Measurements from ENCODE around the gene CYSRT1.

CYSRT1 gene

DNA sequence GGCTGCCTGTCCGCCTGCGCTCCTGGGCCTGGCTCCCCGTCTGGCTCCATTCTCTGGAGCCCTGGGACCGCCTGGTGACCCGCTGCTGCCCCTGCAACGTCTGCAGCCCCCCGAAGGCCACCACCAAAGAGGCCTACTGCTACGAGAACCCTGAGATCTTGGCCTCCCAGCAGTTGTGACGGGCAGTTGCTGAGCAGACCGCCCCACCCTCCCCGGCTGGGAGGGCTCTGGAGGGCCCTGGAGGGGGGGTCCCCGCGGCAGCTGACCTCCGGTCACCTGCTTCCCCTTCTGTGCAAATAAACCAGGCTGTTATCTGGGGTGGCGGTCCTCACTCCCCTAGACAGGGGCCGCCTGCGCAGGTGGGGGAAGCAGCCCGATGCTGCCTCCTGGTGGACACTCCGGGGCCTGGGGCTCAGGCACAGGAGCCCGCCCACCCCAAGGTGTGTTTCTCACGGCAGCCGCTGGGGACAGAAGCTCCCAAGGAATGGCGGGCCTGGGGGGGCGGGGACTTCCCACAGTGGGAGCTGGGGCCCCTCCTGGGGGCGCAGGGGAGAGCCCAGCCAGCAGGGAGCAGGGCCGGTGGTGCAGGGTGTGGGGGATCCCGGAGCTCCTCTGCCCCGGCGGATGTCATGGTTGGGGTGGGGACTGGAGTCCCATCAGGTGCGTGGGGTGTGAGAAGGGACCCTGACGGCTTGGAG, 11.4 kb downstream of the CYSRT1 start:
- no peak for TF ChIP-seq CEBPB (IDR thresholded peaks at IDR 0.05)
- TF ChIP-seq EP300 (IDR thresholded peaks at IDR 0.05; ENCODE audit: borderline replicate concordance): no peak
- TF ChIP-seq, protein P1, sequence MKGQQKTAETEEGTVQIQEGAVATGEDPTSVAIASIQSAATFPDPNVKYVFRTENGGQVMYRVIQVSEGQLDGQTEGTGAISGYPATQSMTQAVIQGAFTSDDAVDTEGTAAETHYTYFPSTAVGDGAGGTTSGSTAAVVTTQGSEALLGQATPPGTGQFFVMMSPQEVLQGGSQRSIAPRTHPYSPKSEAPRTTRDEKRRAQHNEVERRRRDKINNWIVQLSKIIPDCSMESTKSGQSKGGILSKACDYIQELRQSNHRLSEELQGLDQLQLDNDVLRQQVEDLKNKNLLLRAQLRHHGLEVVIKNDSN (IDR thresholded peaks at IDR 0.05): no peak
- TF ChIP-seq ZBTB7A (IDR thresholded peaks at IDR 0.05; ENCODE audit: low read depth): peak; percentile 97
- peak; percentile 16; the same call in 1 of the 2 replicates for TF ChIP-seq TCF12 (IDR thresholded peaks at IDR 0.05; ENCODE audit: low read depth)
- TF ChIP-seq NFIC (IDR thresholded peaks at IDR 0.05): no peak
- peak; percentile 83 for TF ChIP-seq YY1 (IDR thresholded peaks at IDR 0.05; ENCODE audit: low read depth)
- no peak; the same call in 1 of the 2 replicates for TF ChIP-seq TAF1 (IDR thresholded peaks at IDR 0.05; ENCODE audit: low read depth)
- TF ChIP-seq EGR1 (IDR thresholded peaks at IDR 0.05): peak; percentile 41
- peak; percentile 32; the same call in 1 of the 2 replicates for TF ChIP-seq TEAD4 (IDR thresholded peaks at IDR 0.05)
- TF ChIP-seq, protein P2, sequence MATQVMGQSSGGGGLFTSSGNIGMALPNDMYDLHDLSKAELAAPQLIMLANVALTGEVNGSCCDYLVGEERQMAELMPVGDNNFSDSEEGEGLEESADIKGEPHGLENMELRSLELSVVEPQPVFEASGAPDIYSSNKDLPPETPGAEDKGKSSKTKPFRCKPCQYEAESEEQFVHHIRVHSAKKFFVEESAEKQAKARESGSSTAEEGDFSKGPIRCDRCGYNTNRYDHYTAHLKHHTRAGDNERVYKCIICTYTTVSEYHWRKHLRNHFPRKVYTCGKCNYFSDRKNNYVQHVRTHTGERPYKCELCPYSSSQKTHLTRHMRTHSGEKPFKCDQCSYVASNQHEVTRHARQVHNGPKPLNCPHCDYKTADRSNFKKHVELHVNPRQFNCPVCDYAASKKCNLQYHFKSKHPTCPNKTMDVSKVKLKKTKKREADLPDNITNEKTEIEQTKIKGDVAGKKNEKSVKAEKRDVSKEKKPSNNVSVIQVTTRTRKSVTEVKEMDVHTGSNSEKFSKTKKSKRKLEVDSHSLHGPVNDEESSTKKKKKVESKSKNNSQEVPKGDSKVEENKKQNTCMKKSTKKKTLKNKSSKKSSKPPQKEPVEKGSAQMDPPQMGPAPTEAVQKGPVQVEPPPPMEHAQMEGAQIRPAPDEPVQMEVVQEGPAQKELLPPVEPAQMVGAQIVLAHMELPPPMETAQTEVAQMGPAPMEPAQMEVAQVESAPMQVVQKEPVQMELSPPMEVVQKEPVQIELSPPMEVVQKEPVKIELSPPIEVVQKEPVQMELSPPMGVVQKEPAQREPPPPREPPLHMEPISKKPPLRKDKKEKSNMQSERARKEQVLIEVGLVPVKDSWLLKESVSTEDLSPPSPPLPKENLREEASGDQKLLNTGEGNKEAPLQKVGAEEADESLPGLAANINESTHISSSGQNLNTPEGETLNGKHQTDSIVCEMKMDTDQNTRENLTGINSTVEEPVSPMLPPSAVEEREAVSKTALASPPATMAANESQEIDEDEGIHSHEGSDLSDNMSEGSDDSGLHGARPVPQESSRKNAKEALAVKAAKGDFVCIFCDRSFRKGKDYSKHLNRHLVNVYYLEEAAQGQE (IDR thresholded peaks at IDR 0.05; ENCODE audit: low read depth): no peak
- TF ChIP-seq FOXM1 (IDR thresholded peaks at IDR 0.05; ENCODE audit: borderline replicate concordance, low read depth): 0 out of 2 replicates have a peak, but pooled peaks have one; percentile 9
- TF ChIP-seq, protein P3, sequence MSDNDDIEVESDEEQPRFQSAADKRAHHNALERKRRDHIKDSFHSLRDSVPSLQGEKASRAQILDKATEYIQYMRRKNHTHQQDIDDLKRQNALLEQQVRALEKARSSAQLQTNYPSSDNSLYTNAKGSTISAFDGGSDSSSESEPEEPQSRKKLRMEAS (IDR thresholded peaks at IDR 0.05): peak; percentile 28; the same call in 1 of the 2 replicates
- TF ChIP-seq CREB1 (IDR thresholded peaks at IDR 0.05; ENCODE audit: low read depth): no peak
- peak; percentile 86 for TF ChIP-seq RAD21 (IDR thresholded peaks at IDR 0.05; ENCODE audit: low read depth)

DNA sequence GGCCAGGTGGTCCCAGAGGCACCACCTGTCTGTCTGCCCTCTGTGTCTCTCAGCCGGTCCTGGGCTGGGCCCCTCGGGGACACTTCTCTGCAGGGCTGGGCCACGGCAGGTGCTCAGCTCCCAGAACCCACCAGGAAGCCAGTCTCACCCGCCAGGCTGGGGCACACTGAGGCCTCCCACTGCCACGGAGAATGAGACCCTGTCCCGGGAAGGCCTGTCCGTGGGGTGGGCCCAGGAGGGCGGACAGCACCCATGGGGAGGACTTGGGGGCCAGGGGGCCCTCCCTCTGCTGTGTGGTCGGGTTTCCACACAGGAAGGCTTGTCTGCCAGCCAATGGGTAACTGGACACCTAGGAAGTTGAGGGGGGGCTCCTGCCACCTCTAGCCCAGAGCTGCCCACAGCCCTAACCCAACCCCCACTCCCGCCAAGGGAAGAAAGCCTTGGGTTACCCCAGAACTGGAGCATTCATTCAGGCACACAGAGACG, 12.0 kb downstream of the CYSRT1 start:
- TF ChIP-seq NFIC (IDR thresholded peaks at IDR 0.05) (0 out of 2 replicates have a peak, but pooled peaks have one; percentile 3), FOXM1 (IDR thresholded peaks at IDR 0.05; ENCODE audit: borderline replicate concordance, low read depth) (0 out of 2 replicates have a peak, but pooled peaks have one; percentile 7), EGR1 (IDR thresholded peaks at IDR 0.05) (no peak)

DNA sequence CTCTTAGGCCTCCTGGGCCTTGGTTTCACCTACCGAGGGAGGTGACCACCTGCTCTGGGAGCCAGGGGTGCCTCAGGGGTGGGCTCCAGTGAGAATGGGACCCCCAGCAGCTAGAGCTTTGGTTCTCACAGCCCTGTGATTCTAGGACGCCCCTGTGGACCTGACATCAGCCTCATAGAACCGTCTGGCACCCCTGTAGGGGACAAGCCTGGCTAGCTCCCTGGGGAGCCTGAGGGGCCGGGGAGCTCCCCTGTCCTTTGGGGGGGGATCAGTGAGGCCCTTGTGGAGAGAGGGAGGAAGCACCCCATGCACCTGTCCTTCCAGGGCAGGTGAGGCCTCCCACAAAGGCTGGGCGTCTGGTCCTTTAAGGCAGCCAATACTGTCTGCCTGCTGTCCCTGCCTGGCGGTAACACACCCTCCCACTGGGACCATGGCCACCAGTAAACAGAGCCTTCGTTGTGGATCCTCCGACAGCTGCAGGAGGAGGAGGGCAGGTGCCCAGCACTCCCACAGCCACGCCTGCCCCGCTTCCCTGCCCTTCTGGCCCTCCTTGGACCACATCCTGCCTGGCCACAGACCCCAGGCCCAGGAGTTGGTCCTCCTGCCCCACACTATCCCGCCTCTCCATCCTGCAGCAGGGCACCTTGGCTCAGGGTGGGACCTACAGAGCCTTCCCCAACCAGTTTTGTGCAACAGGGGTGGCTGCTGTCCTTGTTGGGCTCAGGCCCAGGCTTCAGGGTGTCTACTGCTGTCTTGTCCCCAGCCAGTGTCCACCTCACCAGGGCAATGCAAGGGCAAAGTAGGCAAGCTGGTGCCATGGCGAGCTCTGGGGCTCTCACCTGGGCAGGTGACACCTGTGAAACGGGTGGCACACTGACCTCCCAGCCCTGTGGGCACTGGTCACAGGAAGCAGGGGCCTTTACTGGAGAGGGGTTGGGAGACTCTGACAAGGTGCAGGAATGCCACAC, 13.1 kb downstream of the CYSRT1 start:
- TF ChIP-seq ZBTB7A (IDR thresholded peaks at IDR 0.05; ENCODE audit: low read depth): peak; percentile 49; the same call in 1 of the 2 replicates
- TF ChIP-seq, protein P3 (IDR thresholded peaks at IDR 0.05): no peak

DNA sequence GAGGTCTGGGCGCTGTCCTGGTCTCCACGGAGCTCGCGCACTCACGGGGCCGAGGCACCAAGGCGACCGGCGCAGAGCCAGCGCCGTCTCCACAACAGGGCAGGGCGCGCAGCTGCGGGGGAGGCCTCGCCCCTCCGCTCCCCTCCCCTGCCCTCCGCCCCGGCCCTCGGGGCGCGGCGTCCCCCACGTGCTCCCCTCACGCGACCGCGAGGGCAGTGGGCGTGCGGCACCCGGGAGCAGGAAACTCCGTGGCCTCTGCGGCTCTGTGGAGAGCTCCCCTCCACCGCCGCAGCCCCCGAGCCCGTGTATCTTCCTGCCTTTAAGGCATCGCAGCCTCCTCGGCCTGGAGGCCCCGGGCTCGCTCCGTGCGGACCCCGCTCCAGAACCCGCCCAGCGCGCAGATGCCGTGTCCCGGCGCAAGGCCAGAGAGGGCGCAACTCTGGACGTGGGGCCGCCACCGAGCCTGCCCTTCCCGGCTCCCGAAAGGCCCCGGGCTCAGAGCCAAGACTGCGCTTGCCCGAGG, 15.4 kb downstream of the CYSRT1 start:
- TF ChIP-seq NFIC (IDR thresholded peaks at IDR 0.05) (peak; percentile 71; the same call in 1 of the 2 replicates), TCF12 (IDR thresholded peaks at IDR 0.05; ENCODE audit: low read depth) (peak; percentile 52; the same call in 1 of the 2 replicates), EGR1 (IDR thresholded peaks at IDR 0.05) (peak; percentile 51), TAF1 (IDR thresholded peaks at IDR 0.05; ENCODE audit: low read depth) (peak; percentile 25; the same call in 1 of the 2 replicates), FOXM1 (IDR thresholded peaks at IDR 0.05; ENCODE audit: borderline replicate concordance, low read depth) (no peak), CREB1 (IDR thresholded peaks at IDR 0.05; ENCODE audit: low read depth) (no peak), TEAD4 (IDR thresholded peaks at IDR 0.05) (no peak), EP300 (IDR thresholded peaks at IDR 0.05; ENCODE audit: borderline replicate concordance) (0 out of 2 replicates have a peak, but pooled peaks have one; percentile 28), ZBTB7A (IDR thresholded peaks at IDR 0.05; ENCODE audit: low read depth) (peak; percentile 89), RAD21 (IDR thresholded peaks at IDR 0.05; ENCODE audit: low read depth) (no peak), CEBPB (IDR thresholded peaks at IDR 0.05) (no peak), YY1 (IDR thresholded peaks at IDR 0.05; ENCODE audit: low read depth) (no peak)
- TF ChIP-seq, protein P1 (IDR thresholded peaks at IDR 0.05): peak; percentile 77
- TF ChIP-seq, protein P2 (IDR thresholded peaks at IDR 0.05; ENCODE audit: low read depth): no peak
- TF ChIP-seq, protein P3 (IDR thresholded peaks at IDR 0.05): peak; percentile 96
